Glutamatergic neuron (in vitro differentiated cells): ENCODE results near the gene MX1. TPM values are rescaled to one million over a fixed set of nuclear protein-coding genes. Genes with fewer than 3 reads are reported as not detected.
"Not testable (repeated sequence)": the region's sequence is repeated elsewhere in the genome, so short reads cannot be mapped to it uniquely, and the experiment has no call there.

ENCODE experiments used
- DNase-seq: peaks from one replicate; pipeline ENCODE4 v3.0.0; 2022
- H3K27ac Mint-ChIP-seq: one replicate; pipeline ENCODE4 v1.8.0; 2020; ENCODE audit warnings: mild to moderate bottlenecking, mixed read lengths, inconsistent platforms; ENCODE audit not compliant: unreplicated experiment
- H3K27me3 Mint-ChIP-seq: one replicate; pipeline ENCODE4 v1.8.0; 2020; ENCODE audit warnings: mild to moderate bottlenecking, moderate library complexity, mixed read lengths, inconsistent platforms; ENCODE audit not compliant: unreplicated experiment
- H3K36me3 Mint-ChIP-seq: one replicate; pipeline ENCODE4 v1.8.0; 2020; ENCODE audit warnings: mild to moderate bottlenecking, mixed read lengths, inconsistent platforms; ENCODE audit not compliant: unreplicated experiment
- H3K4me1 Mint-ChIP-seq: one replicate; pipeline ENCODE4 v1.8.0; 2020; ENCODE audit warnings: mild to moderate bottlenecking, low read depth, mixed read lengths, inconsistent platforms; ENCODE audit not compliant: unreplicated experiment
- H3K4me3 Mint-ChIP-seq: one replicate; pipeline ENCODE4 v1.8.0; 2020; ENCODE audit warnings: mild to moderate bottlenecking, mixed read lengths, inconsistent platforms; ENCODE audit not compliant: unreplicated experiment
- H3K9me3 Mint-ChIP-seq: one replicate; pipeline ENCODE4 v1.8.0; 2020; ENCODE audit warnings: mild to moderate bottlenecking, moderate library complexity, mixed read lengths, inconsistent platforms; ENCODE audit not compliant: unreplicated experiment
- CTCF ChIP-seq: fragments of 200-600 bp; sonication (generic); IDR thresholded peaks from one replicate; pipeline ENCODE4 v1.5.0; 2021; ENCODE audit not compliant: partially characterized antibody, unreplicated experiment
- total RNA-seq: library from RNA; stranded (reverse); fragmentation: NEBNext Ultra II Directional; extraction: Animal tissue kit (Norgen Biotek cat#: 25700); gene quantifications from one replicate; pipeline ENCODE4 v1.2.1, GENCODE V29; 2021; ENCODE audit not compliant: unreplicated experiment

Gene MX1
- total RNA-seq, 1 donor from 2014 or later: 1.5 TPM

DNA sequence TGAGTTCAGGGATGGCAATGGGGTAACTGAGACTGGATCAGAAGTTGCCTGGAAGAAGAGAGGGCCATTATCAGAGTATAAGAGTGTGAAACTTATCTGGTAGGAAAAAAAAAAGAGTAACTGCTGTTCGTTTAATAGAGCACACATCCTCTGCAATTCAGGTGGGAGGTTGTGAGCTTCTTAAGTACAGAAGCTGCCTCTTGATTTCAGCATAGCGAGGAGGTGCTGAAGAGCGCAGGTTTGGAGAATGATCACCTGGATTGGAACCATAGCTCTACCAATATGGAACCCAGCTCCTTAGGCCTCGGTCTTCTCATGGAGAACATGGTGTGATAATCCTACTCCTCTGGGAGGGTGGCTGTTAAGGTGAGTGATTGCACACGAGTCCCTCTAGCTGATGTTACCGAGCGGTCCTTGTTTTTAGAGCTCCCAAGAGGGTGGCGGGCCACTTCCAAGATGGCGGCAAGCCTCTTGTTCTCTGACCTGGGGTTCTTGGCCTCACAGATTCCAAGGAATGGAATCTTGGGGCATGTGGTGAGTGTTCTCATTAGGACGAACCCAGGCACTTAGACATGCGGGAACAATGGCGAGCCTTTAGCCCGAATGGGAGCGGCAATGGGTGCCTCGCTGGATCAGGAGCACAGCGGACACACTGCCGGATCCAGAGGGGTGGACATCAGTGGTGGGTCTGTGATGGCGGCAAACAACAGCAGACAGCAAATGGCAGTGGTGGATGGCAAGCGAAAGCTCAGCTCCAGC is 3.3 kb upstream of the MX1 start:
- Mint-ChIP-seq H3K27ac (no peak overlapping the region), H3K36me3 (peaks cover under 1% of the 10 kb centered on the region), H3K9me3 (peaks cover 1% of the 10 kb centered on the region), H3K4me3 (no peak overlapping the region), H3K4me1 (peaks cover 7% of the 10 kb centered on the region), H3K27me3 (peaks cover 8% of the 10 kb centered on the region)
- no peak for TF ChIP-seq CTCF
- no peak for DNase-seq

DNA sequence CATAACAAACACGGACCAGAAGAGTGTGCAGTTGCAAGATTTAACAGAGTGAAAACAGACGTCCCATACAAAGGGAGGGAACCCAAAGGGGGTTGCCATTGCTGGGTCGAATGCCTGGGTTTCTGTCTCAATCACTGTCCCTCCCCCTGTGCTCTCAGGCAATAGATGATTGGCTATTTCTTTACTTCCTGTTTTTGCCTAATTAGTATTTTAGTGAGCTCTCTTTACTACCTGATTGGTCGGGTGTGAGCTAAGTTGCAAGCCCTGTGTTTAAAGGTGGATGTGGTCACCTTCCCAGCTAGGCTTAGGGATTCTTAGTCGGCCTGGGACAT is 2.8 kb upstream of the MX1 start:
- H3K27me3 Mint-ChIP-seq, DNase-seq, H3K4me1 Mint-ChIP-seq, H3K36me3 Mint-ChIP-seq, H3K4me3 Mint-ChIP-seq, H3K27ac Mint-ChIP-seq, H3K9me3 Mint-ChIP-seq: not testable (repeated sequence)

DNA sequence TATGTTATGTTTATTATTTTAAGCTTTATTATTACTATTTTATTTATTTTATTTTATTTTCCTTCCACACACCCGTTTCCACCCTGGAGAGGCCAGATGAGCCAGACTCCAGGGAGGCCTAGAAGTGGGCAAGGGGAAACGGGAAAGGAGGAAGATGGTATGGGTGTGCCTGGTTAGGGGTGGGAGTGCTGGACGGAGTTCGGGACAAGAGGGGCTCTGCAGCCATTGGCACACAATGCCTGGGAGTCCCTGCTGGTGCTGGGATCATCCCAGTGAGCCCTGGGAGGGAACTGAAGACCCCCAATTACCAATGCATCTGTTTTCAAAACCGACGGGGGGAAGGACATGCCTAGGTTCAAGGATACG is 468 bp upstream of the MX1 start:
- no peak for TF ChIP-seq CTCF

DNA sequence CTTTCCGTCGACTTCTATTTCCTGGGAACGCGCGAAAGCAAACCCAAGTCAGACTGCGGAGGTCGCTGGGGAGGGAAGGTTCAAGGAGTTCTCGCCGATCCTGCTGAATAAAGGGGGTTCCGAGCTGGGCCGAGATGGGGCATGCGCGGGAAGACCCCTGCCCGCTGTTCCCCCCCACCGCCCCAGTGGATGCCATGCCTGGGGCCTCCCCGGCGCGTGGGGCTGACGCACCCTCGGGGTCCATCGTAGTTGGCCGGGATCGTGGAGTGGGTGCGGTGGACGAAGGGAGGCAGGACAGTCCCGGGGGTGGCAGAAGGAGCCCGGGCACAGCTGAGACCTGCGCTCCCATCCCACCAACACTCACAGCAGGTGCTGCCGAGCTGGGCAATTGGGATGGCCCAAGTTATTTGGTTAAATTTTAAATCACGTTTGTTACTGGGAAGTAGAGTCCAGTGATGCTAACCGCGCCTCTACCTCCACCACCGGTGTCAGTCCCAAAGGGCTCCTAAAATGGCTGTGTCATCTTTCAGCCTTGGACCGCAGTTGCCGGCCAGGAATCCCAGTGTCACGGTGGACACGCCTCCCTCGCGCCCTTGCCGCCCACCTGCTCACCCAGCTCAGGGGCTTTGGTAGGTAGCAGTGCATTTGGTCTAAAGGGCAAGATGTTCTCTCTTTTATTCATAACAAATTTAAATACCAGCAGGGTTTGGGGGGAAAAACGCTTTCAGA is 801 bp downstream of the MX1 start:
- H3K4me3 Mint-ChIP-seq: no peak overlapping the region
- no peaks in the 10 kb centered on the region for H3K36me3 Mint-ChIP-seq
- no peak for DNase-seq
- TF ChIP-seq CTCF: no peak
- peaks cover 8% of the 10 kb centered on the region for H3K4me1 Mint-ChIP-seq
- no peak overlapping the region for H3K27ac Mint-ChIP-seq
- peaks cover 6% of the 10 kb centered on the region for H3K27me3 Mint-ChIP-seq
- peaks cover 3% of the 10 kb centered on the region for H3K9me3 Mint-ChIP-seq

More for the DNA sequence above, 468 bp upstream of the MX1 start:
- peaks cover 3% of the 10 kb centered on the region for H3K9me3 Mint-ChIP-seq
- peaks cover 9% of the 10 kb centered on the region for H3K4me1 Mint-ChIP-seq
- H3K4me3 Mint-ChIP-seq: peak overlapping the region; percentile 77
- DNase-seq: no peak
- no peaks in the 10 kb centered on the region for H3K36me3 Mint-ChIP-seq
- no peak overlapping the region for H3K27ac Mint-ChIP-seq
- peaks cover 8% of the 10 kb centered on the region for H3K27me3 Mint-ChIP-seq

DNA sequence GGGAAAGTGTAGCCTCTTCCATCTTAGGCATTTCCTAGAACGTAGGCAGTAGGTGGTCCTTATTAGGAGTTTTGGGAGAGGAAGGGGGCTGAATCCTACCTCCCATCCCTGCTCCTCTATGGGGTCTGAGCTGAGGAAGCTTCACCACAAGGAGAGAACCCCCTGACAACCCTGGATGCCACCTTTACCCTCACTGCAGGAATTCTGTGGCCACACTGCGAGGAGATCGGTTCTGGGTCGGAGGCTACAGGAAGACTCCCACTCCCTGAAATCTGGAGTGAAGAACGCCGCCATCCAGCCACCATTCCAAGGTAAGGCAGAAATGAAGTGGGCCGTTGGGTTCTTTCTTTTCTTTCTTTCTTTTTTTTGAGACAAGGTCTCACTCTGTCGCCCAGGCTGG is 1.5 kb downstream of the MX1 start:
- peaks cover 7% of the 10 kb centered on the region for H3K4me1 Mint-ChIP-seq
- no peak overlapping the region for H3K27ac Mint-ChIP-seq
- no peak overlapping the region for H3K4me3 Mint-ChIP-seq
- H3K27me3 Mint-ChIP-seq: peaks cover 5% of the 10 kb centered on the region
- no peak for TF ChIP-seq CTCF
- H3K9me3 Mint-ChIP-seq: peaks cover 3% of the 10 kb centered on the region
- H3K36me3 Mint-ChIP-seq: no peaks in the 10 kb centered on the region
- DNase-seq: no peak
